IMR-90 (cell line): ENCODE results near the gene ITPKC. TPM values are rescaled to one million over a fixed set of nuclear protein-coding genes. Genes with fewer than 3 reads are reported as not detected.

ENCODE experiments used
- ATAC-seq: fragments of 200-7000 bp; cut with Tn5 transposase; 2 replicates; pipeline ENCODE4 v1.9.1; 2020; ENCODE audit warnings: low read depth, mild to moderate bottlenecking, moderate library complexity
- BruUV-seq: library from RNA; stranded (reverse); fragments of 400-500 nt; replicated peaks from 2 replicates; lab custom pipeline; 2021; lab: Mats Ljungman, UMichigan
- CTCF ChIA-PET: fragments of 300-600 bp; formaldehyde crosslinking; extraction: SDS; loops from one replicate; lab custom pipeline; 2021; ENCODE audit warnings: antibody characterized with exemption; lab: Yijun Ruan, JAX
- POLR2A ChIA-PET: fragments of 300-600 bp; sonication (Branson Sonifier 250); formaldehyde crosslinking; loops from one replicate; lab custom pipeline; 2022; ENCODE audit warnings: antibody characterized with exemption; ENCODE audit not compliant: unreplicated experiment; lab: Charles Lee
- DNase-seq: peaks from one replicate; pipeline ENCODE4 v3.0.0; 2013
- H2AFZ ChIP-seq: replicated peaks from 2 replicates; pipeline ENCODE3; 2013; ENCODE audit warnings: low read length, mild to moderate bottlenecking; ENCODE audit not compliant: poor library complexity
- H2AK5ac ChIP-seq: 2 replicates; pipeline ENCODE4 v1.6.1; 2013; ENCODE audit warnings: low read depth, low read length, inconsistent platforms
- H2AK9ac ChIP-seq: replicated peaks from 2 replicates; pipeline ENCODE3; 2013; ENCODE audit warnings: mild to moderate bottlenecking, low read depth, low read length, moderate library complexity; ENCODE audit not compliant: poor library complexity
- H2BK120ac ChIP-seq: 2 replicates; pipeline ENCODE4 v1.6.1; 2013; ENCODE audit warnings: low read depth, low read length, inconsistent platforms
- H2BK15ac ChIP-seq: 3 replicates; pipeline ENCODE4 v1.6.1; 2013; ENCODE audit warnings: low read depth, low read length, inconsistent platforms
- H2BK20ac ChIP-seq: 2 replicates; pipeline ENCODE4 v1.6.1; 2013; ENCODE audit warnings: low read depth, mild to moderate bottlenecking, inconsistent platforms, low read length, moderate library complexity
- H2BK5ac ChIP-seq: 2 replicates; pipeline ENCODE4 v1.6.1; 2013; ENCODE audit warnings: mild to moderate bottlenecking, low read depth, low read length, inconsistent platforms; ENCODE audit not compliant: poor library complexity, severe bottlenecking
- H3K14ac ChIP-seq: replicated peaks from 2 replicates; pipeline ENCODE4 v1.6.1; 2013; ENCODE audit warnings: low read depth, low read length, inconsistent platforms
- H3K18ac ChIP-seq: 2 replicates; pipeline ENCODE4 v1.6.1; 2013; ENCODE audit warnings: low read depth, low read length, control low read depth
- H3K23ac ChIP-seq: 2 replicates; pipeline ENCODE4 v1.6.1; 2013; ENCODE audit warnings: low read depth, low read length, inconsistent platforms
- H3K27ac ChIP-seq: 2 replicates; pipeline ENCODE4 v1.5.1; 2013; ENCODE audit warnings: mild to moderate bottlenecking, control low read depth, low read length; ENCODE audit not compliant: insufficient read depth
- H3K27me3 ChIP-seq: 2 replicates; pipeline ENCODE4 v1.6.1; 2013; ENCODE audit warnings: low read length; ENCODE audit not compliant: control insufficient read depth, insufficient read depth
- H3K36me3 ChIP-seq: 2 replicates; pipeline ENCODE4 v1.6.1; 2013; ENCODE audit warnings: low read length, mixed read lengths; ENCODE audit not compliant: control insufficient read depth, insufficient read depth
- H3K4ac ChIP-seq: 2 replicates; pipeline ENCODE4 v1.6.1; 2013; ENCODE audit warnings: low read depth, low read length, inconsistent platforms
- H3K4me1 ChIP-seq: 2 replicates; pipeline ENCODE4 v1.6.1; 2013; ENCODE audit warnings: low read length, mixed read lengths; ENCODE audit not compliant: control insufficient read depth, insufficient read depth
- H3K4me2 ChIP-seq: 2 replicates; pipeline ENCODE4 v1.6.1; 2013; ENCODE audit warnings: low read depth, mild to moderate bottlenecking, control low read depth, low read length, moderate library complexity
- H3K4me3 ChIP-seq: 2 replicates; pipeline ENCODE4 v1.5.1; 2013; ENCODE audit warnings: low read depth, mild to moderate bottlenecking, control low read depth, low read length, moderate library complexity; ENCODE audit not compliant: insufficient read depth
- H3K56ac ChIP-seq: 2 replicates; pipeline ENCODE4 v1.6.1; 2013; ENCODE audit warnings: low read length, inconsistent platforms; ENCODE audit not compliant: insufficient read depth; ENCODE audit errors: extremely low read depth
- H3K79me1 ChIP-seq, 2 experiments: 2 replicates each; pipeline ENCODE4 v1.6.1; 2013; ENCODE audit warnings: low read length in 2 of 2, inconsistent platforms in 1 of 2, low read depth in 1 of 2
- H3K9ac ChIP-seq: 2 replicates; pipeline ENCODE4 v1.6.1; 2013; ENCODE audit warnings: low read depth, low read length, control low read depth
- H3K9me1 ChIP-seq: 2 replicates; pipeline ENCODE4 v1.6.1; 2013; ENCODE audit warnings: low read length, inconsistent platforms; ENCODE audit not compliant: insufficient read depth
- H3K9me3 ChIP-seq: 2 replicates; pipeline ENCODE4 v1.6.1; 2013; ENCODE audit warnings: low read length; ENCODE audit not compliant: control insufficient read depth, insufficient read depth
- H4K20me1 ChIP-seq: 2 replicates; pipeline ENCODE4 v1.6.1; 2013; ENCODE audit warnings: low read length, inconsistent platforms; ENCODE audit not compliant: insufficient read depth
- H4K5ac ChIP-seq: 2 replicates; pipeline ENCODE4 v1.6.1; 2013; ENCODE audit warnings: mild to moderate bottlenecking, low read depth, low read length, control low read depth
- H4K8ac ChIP-seq, 2 experiments: 2 replicates each; pipeline ENCODE4 v1.6.1; 2013; ENCODE audit warnings: low read depth in 2 of 2, low read length in 2 of 2, control low read depth in 1 of 2, inconsistent platforms in 1 of 2
- H4K91ac ChIP-seq: 2 replicates; pipeline ENCODE4 v1.6.1; 2013; ENCODE audit warnings: low read depth, low read length, inconsistent platforms; ENCODE audit not compliant: insufficient read depth
- BHLHE40 ChIP-seq: fragments of 150-350 bp; IDR thresholded peaks from 2 replicates; pipeline ENCODE4 v1.6.1; 2016; ENCODE audit warnings: mild to moderate bottlenecking, low read depth, low read length
- CEBPB ChIP-seq: IDR thresholded peaks from 2 replicates; pipeline ENCODE4 v1.6.1; 2012; ENCODE audit warnings: low read depth, low read length, improper control_type of control experiment
- FOS ChIP-seq: fragments of 150-350 bp; IDR thresholded peaks from 2 replicates; pipeline ENCODE4 v1.6.1; 2016; ENCODE audit warnings: low read depth, low read length
- MAFK ChIP-seq: IDR thresholded peaks from 2 replicates; pipeline ENCODE4 v1.6.1; 2012; ENCODE audit warnings: low read depth, low read length, improper control_type of control experiment
- MAZ ChIP-seq: IDR thresholded peaks from 2 replicates; pipeline ENCODE4 v1.6.1; 2012; ENCODE audit warnings: low read depth, mild to moderate bottlenecking, low read length, improper control_type of control experiment, moderate library complexity, borderline replicate concordance
- MXI1 ChIP-seq: IDR thresholded peaks from 2 replicates; pipeline ENCODE4 v1.6.1; 2012; ENCODE audit warnings: low read depth, mild to moderate bottlenecking, low read length, moderate library complexity, borderline replicate concordance
- POLR2A ChIP-seq: IDR thresholded peaks from 2 replicates; pipeline ENCODE4 v1.6.1; 2012; ENCODE audit warnings: mild to moderate bottlenecking, low read depth, low read length
- RAD21 ChIP-seq: IDR thresholded peaks from 2 replicates; pipeline ENCODE4 v1.6.1; 2012; ENCODE audit warnings: low read length, improper control_type of control experiment
- RCOR1 ChIP-seq: IDR thresholded peaks from 2 replicates; pipeline ENCODE4 v1.6.1; 2012; ENCODE audit warnings: mild to moderate bottlenecking, low read length, improper control_type of control experiment; ENCODE audit not compliant: insufficient replicate concordance
- SMC3 ChIP-seq: fragments of 150-350 bp; IDR thresholded peaks from 2 replicates; pipeline ENCODE4 v1.6.1; 2016; ENCODE audit warnings: low read depth, mild to moderate bottlenecking, antibody characterized with exemption, low read length, moderate library complexity
- WGBS, 2 experiments: methylation state at CpG; one replicate each; pipeline versions ENCODE4 v1.1.5 to v1.1.7; 2013; ENCODE audit warnings: missing lambda C conversion rate in 2 of 2; ENCODE audit not compliant: insufficient read length in 1 of 2; ENCODE audit errors: extremely low coverage in 2 of 2; 5-methylcytosine and 5-hydroxymethylcytosine counted together
- dilution Hi-C: fragments of 300-500 bp; cut with HindIII; formaldehyde crosslinking; loops from one replicate; pipeline ENCODE4 v1.14.3; 2018; ENCODE audit warnings: low sequenced_read_pairs; ENCODE audit not compliant: unreplicated experiment
- in situ Hi-C: fragments of 300-500 bp; cut with MboI; formaldehyde crosslinking; loops from 3 replicates; pipeline ENCODE4 v1.14.3; 2019; ENCODE audit warnings: low sequenced_read_pairs, inconsistent platforms, mixed read lengths
- intact Hi-C: fragments of 100-400 bp; cut with micrococcal nuclease; formaldehyde crosslinking; loops from 2 replicates; pipeline ENCODE4 v1.10.0; 2022
- polyA plus RNA-seq, 3 experiments: library from polyadenylated mRNA; depleted of rRNA; stranded (reverse); fragments of >200 nt; gene quantifications; 2 replicates each; pipeline ENCODE4 v1.2.3, GENCODE V29; 2012; ENCODE audit warnings: low replicate concordance in 1 of 3
- total RNA-seq: library from RNA; depleted of rRNA; stranded (reverse); fragments of >200 nt; gene quantifications from 2 replicates; pipeline ENCODE4 v1.2.3, GENCODE V29; 2012

The ITPKC gene
- total and polyA plus RNA-seq, 2 of the 4 experiments (the other 2 are of a cell fraction): 7.7 to 9.4 TPM

GRCh38 chr19:40686882-40687524 lies 29.9 kb upstream of the ITPKC start (continued):
- no peak for TF ChIP-seq FOS

GRCh38 chr19:40687525-40688016 lies 29.3 kb upstream of the ITPKC start:
- H3K4ac ChIP-seq: peak overlapping the region; percentile 50
- CTCF ChIA-PET: no interaction called here
- intact Hi-C loops (no loop called here), in situ Hi-C loops (no loop called here), dilution Hi-C loops (no loop called here)
- peaks cover 39% of the 10 kb centered on the region for H4K20me1 ChIP-seq
- BruUV-seq: no TSS peak
- no peak overlapping the region for H3K9ac ChIP-seq
- peak overlapping the region; percentile 94 for H2AK9ac ChIP-seq
- H3K23ac ChIP-seq: peak overlapping the region; percentile 100
- peak overlapping the region; percentile 12; the same call in 1 of the 2 replicates for H3K4me3 ChIP-seq
- ATAC-seq (peak; percentile 8), DNase-seq (peak; percentile 86)
- no peak overlapping the region for H3K27ac ChIP-seq
- H3K9me3 ChIP-seq: no peaks in the 10 kb centered on the region
- H4K5ac ChIP-seq: peak overlapping the region; percentile 24; the same call in 1 of the 2 replicates
- no peak overlapping the region for H2BK20ac ChIP-seq
- POLR2A ChIA-PET: no interaction called here
- peaks cover 33% of the 10 kb centered on the region for H3K9me1 ChIP-seq
- peaks cover 17% of the 10 kb centered on the region for H3K4me1 ChIP-seq
- H4K91ac ChIP-seq: peak overlapping the region; percentile 16; the same call in 1 of the 2 replicates
- H2BK120ac ChIP-seq: no peak overlapping the region; the same call in 1 of the 2 replicates
- no peaks in the 10 kb centered on the region for H3K27me3 ChIP-seq
- peak overlapping the region; percentile 99 for H3K14ac ChIP-seq
- no peak overlapping the region for H3K56ac ChIP-seq
- peaks cover 42% of the 10 kb centered on the region for H3K36me3 ChIP-seq
- H2AFZ ChIP-seq: peak overlapping the region; percentile 73
- H2BK5ac ChIP-seq: peak overlapping the region; percentile 36
- peak overlapping the region in 1 of 2 experiments; percentile 63; a peak in 2 of 4 replicates for H4K8ac ChIP-seq
- H3K79me1 ChIP-seq: peaks cover 35 to 71% of the 10 kb centered on the region in 2 experiments
- peak overlapping the region; percentile 98 for H3K4me2 ChIP-seq
- 32% methylated on average over 10 of the region's 12 CpGs; no CpG with 5 or more reads in 1 of the 2 experiments for WGBS, 2 experiments
- peak overlapping the region; percentile 96 for H2AK5ac ChIP-seq
- no peak overlapping the region for H3K18ac ChIP-seq
- TF ChIP-seq CEBPB: no peak
- TF ChIP-seq RAD21: no peak
- TF ChIP-seq MAZ: no peak
- peak; percentile 79 for TF ChIP-seq POLR2A
- TF ChIP-seq BHLHE40: peak; percentile 73
- no peak for TF ChIP-seq MAFK
- TF ChIP-seq MXI1: peak; percentile 64; the same call in 1 of the 2 replicates
- no peak for TF ChIP-seq RCOR1
- TF ChIP-seq SMC3: no peak
- H2BK15ac ChIP-seq: no peak overlapping the region
